T-helper 17 cell (primary cell): ENCODE data around the gene SMIM38. TPM values are rescaled to one million over a fixed set of nuclear protein-coding genes. Genes with fewer than 3 reads are reported as not detected.
"Not testable (repeated sequence)": the region's sequence is repeated elsewhere in the genome, so short reads cannot be mapped to it uniquely, and the experiment has no call there.

Source experiments
- ATAC-seq: fragments of 150-1000 bp; cut with Tn5 transposase; 2 replicates; pipeline ENCODE4 v1.10.0; 2021; ENCODE audit warnings: mild to moderate bottlenecking, moderate library complexity
- DNase-seq, 3 donors: peaks; one replicate each; pipeline versions ENCODE4 v3.0.0 to v3.0.0-alpha.2; 2020 to 2021
- H3K9me3 ChIP-seq: one replicate; pipeline ENCODE4 v1.7.0; 2013; ENCODE audit warnings: low read length, mild to moderate bottlenecking; ENCODE audit not compliant: control insufficient read depth, poor library complexity, severe bottlenecking
- H3K27ac Mint-ChIP-seq: one replicate; pipeline ENCODE4 v1.8.0; 2022; ENCODE audit warnings: mild to moderate bottlenecking, moderate library complexity, mixed read lengths
- H3K27me3 Mint-ChIP-seq: one replicate; pipeline ENCODE4 v1.8.0; 2022; ENCODE audit warnings: mixed read lengths
- H3K36me3 Mint-ChIP-seq: one replicate; pipeline ENCODE4 v1.8.0; 2022; ENCODE audit warnings: low read depth, mixed read lengths
- H3K4me1 Mint-ChIP-seq: one replicate; pipeline ENCODE4 v1.8.0; 2022; ENCODE audit warnings: mild to moderate bottlenecking, mixed read lengths
- H3K4me3 Mint-ChIP-seq: one replicate; pipeline ENCODE4 v1.8.0; 2022; ENCODE audit warnings: mild to moderate bottlenecking, moderate library complexity, mixed read lengths
- total RNA-seq, 4 donors: library from RNA in 2 of 4; stranded (reverse) in 2 of 4; gene quantifications; one replicate each; pipeline ENCODE4 v1.2.3 and lab custom pipeline; 2022 to 2026

Gene SMIM38
- total RNA-seq, 2 donors from 2014 or later, result 0.22 to 0.34 TPM

DNA sequence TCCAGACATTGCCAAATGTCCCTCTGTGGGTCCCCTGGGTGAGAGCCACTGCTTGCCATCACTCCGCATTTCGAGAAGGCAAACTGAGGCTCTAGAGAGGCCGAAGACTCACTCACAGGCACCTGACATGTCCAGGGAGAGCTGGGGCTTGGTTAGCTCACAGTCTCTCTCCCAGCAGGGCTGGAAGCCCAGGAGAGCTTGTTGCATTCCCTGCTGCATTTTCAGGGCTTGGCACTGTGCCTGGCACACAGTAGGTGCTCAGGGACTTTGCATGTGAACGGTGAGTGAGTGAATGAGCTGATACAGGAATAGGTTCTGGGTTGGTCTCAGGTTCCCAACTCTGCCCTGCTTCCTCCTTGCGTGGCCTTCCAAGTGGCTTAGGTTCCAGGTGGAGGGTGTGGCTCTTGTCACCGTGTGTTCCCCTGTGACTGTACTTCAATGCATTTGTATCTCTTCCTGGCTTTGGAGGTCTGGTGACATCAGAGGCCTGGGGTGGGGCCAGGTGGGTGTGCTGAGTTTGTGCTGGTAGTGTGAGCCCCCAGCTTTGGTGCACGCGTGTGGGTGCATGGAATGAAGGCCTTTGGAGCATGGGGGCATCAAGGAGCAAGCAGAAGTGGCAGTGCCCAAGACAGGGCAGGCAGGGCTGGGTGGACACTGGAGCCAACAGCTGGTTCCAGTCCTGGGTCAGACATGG lies 18.4 kb upstream of the SMIM38 start:
- no peak overlapping the region for H3K4me3 Mint-ChIP-seq
- H3K27me3 Mint-ChIP-seq, result no peaks in the 10 kb centered on the region
- H3K36me3 Mint-ChIP-seq, result peaks cover 2% of the 10 kb centered on the region
- H3K9me3 ChIP-seq, result no peaks in the 10 kb centered on the region
- H3K4me1 Mint-ChIP-seq, result no peaks in the 10 kb centered on the region
- ATAC-seq (no peak), DNase-seq (no peak)
- H3K27ac Mint-ChIP-seq, result no peak overlapping the region

DNA sequence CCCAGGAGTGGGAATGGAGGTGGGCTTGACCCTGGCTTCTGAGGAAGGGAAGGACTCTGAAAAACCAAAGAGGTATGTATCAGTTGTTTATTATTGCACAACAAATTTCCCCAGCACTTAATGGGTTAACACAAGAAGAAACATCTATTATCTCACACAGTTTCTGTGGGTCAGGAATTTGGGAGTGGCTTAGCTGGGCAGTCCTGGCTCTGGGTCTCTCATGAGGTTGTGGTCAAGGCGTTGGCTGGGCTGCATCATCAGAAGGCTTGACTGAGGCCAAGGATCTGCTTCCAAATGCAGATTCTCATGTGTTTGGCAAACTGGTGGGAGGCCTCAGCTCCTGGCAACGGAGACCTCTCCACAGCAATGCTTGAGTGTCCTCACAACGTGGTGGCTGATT lies 17.5 kb upstream of the SMIM38 start:
- Mint-ChIP-seq H3K27ac (no peak overlapping the region), H3K4me3 (no peak overlapping the region), H3K27me3 (no peaks in the 10 kb centered on the region), H3K4me1 (no peaks in the 10 kb centered on the region), H3K36me3 (peaks cover 2% of the 10 kb centered on the region)
- DNase-seq (no peak), ATAC-seq (no peak)
- H3K9me3 ChIP-seq, result no peaks in the 10 kb centered on the region

DNA sequence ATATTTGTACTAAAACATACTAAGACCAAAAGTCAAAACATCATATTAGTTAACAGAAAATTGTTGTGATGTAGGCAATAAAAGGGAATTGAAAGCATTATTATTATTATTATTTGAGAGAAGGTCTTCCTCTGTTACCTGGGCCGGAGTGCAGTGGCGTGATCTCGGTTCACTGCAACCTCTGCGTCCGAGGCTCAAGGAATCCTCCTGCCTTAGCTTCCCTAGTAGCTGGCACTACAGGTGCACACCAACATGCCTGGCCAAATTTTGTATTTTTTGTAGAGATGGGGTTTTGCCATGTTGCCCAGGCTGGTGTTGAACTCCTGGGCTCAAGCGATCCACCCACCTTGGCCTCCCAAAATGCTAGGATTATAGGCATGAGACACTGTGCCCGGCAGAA lies 15.6 kb upstream of the SMIM38 start:
- DNase-seq, H3K36me3 Mint-ChIP-seq, ATAC-seq, H3K9me3 ChIP-seq, H3K4me3 Mint-ChIP-seq, H3K27ac Mint-ChIP-seq, H3K27me3 Mint-ChIP-seq, H3K4me1 Mint-ChIP-seq: not testable (repeated sequence)

DNA sequence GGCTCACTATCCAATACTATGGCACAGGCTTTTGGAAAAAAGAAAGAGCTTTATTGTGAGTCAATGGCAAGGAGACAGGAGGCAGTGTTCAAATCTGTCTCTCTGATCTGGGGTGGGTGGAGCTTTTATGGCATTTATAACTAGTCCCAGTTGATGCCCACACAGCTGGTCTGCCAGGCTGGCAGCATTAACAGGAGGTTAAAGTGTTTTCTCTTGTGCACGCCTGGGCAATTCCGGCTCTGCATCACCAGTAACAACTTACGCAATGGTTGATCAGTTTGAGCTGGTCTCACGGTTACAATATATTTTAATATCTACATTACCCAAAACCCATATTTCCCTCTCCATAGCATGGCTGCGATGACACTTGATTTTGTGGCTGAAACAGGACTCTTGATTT lies 15.1 kb upstream of the SMIM38 start:
- Mint-ChIP-seq H3K4me3 (no peak overlapping the region), H3K36me3 (peaks cover 2% of the 10 kb centered on the region), H3K27me3 (no peaks in the 10 kb centered on the region), H3K4me1 (no peaks in the 10 kb centered on the region), H3K27ac (no peak overlapping the region)
- ATAC-seq (no peak), DNase-seq (no peak)
- H3K9me3 ChIP-seq, result no peaks in the 10 kb centered on the region

GRCh38 chr11:69141742-69142141 lies 14.0 kb upstream of the SMIM38 start:
- ATAC-seq (no peak), DNase-seq (no peak)
- Mint-ChIP-seq H3K4me3 (no peak overlapping the region), H3K27ac (no peak overlapping the region), H3K4me1 (no peaks in the 10 kb centered on the region), H3K36me3 (no peaks in the 10 kb centered on the region), H3K27me3 (no peaks in the 10 kb centered on the region)
- H3K9me3 ChIP-seq, result no peaks in the 10 kb centered on the region

DNA sequence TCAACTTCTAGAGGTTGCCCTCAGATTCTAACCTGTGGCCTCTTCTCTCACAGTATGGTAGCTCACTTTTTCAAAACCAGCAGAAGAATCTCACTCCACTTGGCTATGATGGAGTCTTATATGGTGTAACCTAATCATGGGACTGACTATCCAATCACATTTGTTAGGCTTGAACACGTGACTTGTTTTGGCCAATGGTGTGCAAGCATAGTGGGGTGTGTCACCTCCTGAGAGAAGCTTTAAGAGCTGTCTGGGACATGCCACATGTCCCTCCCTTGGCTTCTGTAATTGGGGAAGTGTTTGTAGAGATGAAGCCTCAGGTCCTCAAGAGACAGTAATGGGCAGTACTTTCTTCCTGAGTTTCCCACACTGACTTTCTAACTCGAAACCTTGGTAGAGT lies 12.8 kb upstream of the SMIM38 start:
- Mint-ChIP-seq H3K27ac (no peak overlapping the region), H3K36me3 (no peaks in the 10 kb centered on the region), H3K27me3 (no peaks in the 10 kb centered on the region), H3K4me1 (no peaks in the 10 kb centered on the region), H3K4me3 (no peak overlapping the region)
- H3K9me3 ChIP-seq, result no peaks in the 10 kb centered on the region
- ATAC-seq, result no peak
- DNase-seq, result no peak

GRCh38 chr11:69144316-69145049 lies 11.3 kb upstream of the SMIM38 start:
- Mint-ChIP-seq H3K4me1 (no peaks in the 10 kb centered on the region), H3K27me3 (no peaks in the 10 kb centered on the region), H3K4me3 (no peak overlapping the region), H3K36me3 (no peaks in the 10 kb centered on the region), H3K27ac (no peak overlapping the region)
- ATAC-seq (no peak), DNase-seq (no peak)
- H3K9me3 ChIP-seq, result no peaks in the 10 kb centered on the region

GRCh38 chr11:69145050-69145380 lies 10.7 kb upstream of the SMIM38 start:
- H3K27ac Mint-ChIP-seq, result no peak overlapping the region
- DNase-seq, result no peak
- no peak for ATAC-seq
- no peaks in the 10 kb centered on the region for H3K4me1 Mint-ChIP-seq
- H3K4me3 Mint-ChIP-seq, result no peak overlapping the region
- no peaks in the 10 kb centered on the region for H3K27me3 Mint-ChIP-seq
- H3K9me3 ChIP-seq, result no peaks in the 10 kb centered on the region
- H3K36me3 Mint-ChIP-seq, result no peaks in the 10 kb centered on the region

DNA sequence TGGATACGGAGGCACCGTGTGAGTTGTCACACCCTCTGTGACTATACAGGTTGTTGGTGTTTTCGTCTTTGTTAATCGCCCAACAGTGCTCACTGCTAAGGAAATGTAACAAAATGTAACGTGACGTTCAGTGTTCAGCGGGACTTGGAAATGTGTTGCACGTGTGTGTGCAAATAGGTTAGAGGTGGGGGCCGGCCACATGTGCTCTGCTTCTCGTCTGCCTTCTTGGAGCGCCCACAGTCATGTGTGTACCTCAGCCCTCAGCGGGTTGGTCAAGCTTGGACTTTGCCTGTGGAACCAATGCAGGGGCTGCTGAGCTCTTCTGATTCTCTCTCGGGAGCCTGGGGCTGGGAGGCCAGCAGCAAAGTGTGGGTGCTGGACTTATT lies 7.4 kb upstream of the SMIM38 start:
- no peak overlapping the region for H3K27ac Mint-ChIP-seq
- H3K9me3 ChIP-seq, result no peaks in the 10 kb centered on the region
- no peaks in the 10 kb centered on the region for H3K36me3 Mint-ChIP-seq
- no peak overlapping the region for H3K4me3 Mint-ChIP-seq
- no peaks in the 10 kb centered on the region for H3K27me3 Mint-ChIP-seq
- no peaks in the 10 kb centered on the region for H3K4me1 Mint-ChIP-seq
- DNase-seq (no peak), ATAC-seq (no peak)

GRCh38 chr11:69148806-69149205 lies 6.9 kb upstream of the SMIM38 start:
- no peaks in the 10 kb centered on the region for H3K27me3 Mint-ChIP-seq
- no peak overlapping the region for H3K4me3 Mint-ChIP-seq
- no peaks in the 10 kb centered on the region for H3K4me1 Mint-ChIP-seq
- ATAC-seq (no peak), DNase-seq (no peak)
- H3K36me3 Mint-ChIP-seq, result no peaks in the 10 kb centered on the region
- H3K9me3 ChIP-seq, result no peaks in the 10 kb centered on the region
- H3K27ac Mint-ChIP-seq, result no peak overlapping the region

DNA sequence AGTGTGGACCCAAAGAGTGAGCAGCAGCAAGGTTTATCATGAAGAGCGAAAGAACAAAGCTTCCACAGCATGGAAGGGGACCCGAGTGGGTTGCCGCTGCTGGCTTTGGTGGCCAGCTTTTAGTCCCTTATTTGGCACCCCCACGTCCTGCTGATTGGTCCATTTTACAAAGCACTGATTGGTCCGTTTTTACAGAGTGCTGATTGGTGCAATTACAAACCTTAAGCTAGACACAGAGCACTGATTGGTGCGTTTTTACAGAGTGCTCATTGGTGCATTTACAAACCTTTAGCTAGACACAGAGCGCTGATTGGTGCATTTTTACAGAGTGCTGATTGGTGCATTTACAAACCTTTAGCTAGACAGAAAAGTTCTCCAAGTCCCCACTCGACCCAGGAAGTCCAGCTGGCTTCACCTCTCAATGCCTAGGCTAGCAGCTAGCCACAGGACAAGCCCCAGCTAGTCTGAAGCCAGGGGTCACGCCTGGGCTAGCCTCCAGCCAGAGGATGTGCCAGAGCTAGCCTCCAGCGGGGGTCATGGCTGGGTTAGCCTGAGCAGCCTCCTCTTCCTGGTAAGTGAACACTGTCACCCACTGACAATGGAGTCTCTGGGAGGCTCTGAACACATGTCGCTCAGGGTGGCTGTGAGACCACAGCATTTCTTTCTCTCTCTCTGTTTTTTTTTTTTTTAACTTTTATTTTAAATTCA lies 6.2 kb upstream of the SMIM38 start:
- not testable (repeated sequence) for ATAC-seq, H3K4me1 Mint-ChIP-seq, H3K36me3 Mint-ChIP-seq, H3K4me3 Mint-ChIP-seq, H3K27me3 Mint-ChIP-seq, DNase-seq, H3K9me3 ChIP-seq, H3K27ac Mint-ChIP-seq

DNA sequence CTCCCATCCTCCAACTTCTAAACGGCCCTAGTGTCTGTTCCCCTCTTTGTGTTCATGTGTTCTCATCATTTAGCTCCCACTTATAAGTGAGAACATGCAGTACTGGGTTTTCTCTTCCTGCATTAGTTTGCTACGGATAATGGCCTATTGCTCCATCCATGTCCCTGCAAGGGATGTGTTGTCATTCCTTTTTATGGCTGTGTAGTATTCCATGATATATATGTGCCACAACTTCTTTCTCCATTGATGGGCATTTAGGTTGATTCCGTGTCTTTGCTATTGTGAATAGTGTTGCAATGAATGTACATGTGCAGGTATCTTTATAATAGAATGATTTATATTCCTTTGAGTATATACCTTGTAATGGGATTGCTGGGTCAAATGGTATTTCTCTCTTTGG lies 5.6 kb upstream of the SMIM38 start:
- no peak overlapping the region for H3K27ac Mint-ChIP-seq
- no peak overlapping the region for H3K4me3 Mint-ChIP-seq
- no peak for DNase-seq
- H3K9me3 ChIP-seq, result no peaks in the 10 kb centered on the region
- no peaks in the 10 kb centered on the region for H3K27me3 Mint-ChIP-seq
- H3K4me1 Mint-ChIP-seq, result no peaks in the 10 kb centered on the region
- no peaks in the 10 kb centered on the region for H3K36me3 Mint-ChIP-seq
- ATAC-seq, result no peak

DNA sequence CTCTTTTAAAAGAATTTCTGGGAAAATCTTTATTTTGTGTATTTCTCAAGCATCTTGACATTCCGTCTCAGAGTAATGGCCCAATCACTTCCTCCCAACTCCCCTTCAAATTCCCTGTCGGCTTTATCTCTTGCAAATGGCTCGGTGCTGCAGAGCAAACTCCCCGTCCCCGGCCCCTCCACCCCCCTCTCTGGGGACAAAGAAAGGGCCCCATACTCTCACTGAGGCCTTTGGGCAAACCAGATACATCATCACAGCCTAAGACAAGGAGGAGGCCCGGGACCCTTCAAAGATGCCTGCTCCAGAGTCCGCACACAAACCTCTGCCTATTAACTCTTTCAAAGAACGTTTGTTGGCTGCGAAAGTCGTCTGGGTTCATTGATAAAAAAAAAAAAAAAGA lies 3.9 kb upstream of the SMIM38 start:
- ATAC-seq (no peak), DNase-seq (no peak)
- Mint-ChIP-seq H3K36me3 (no peaks in the 10 kb centered on the region), H3K4me1 (no peaks in the 10 kb centered on the region), H3K27ac (no peak overlapping the region), H3K4me3 (no peak overlapping the region), H3K27me3 (peaks cover 11% of the 10 kb centered on the region)
- H3K9me3 ChIP-seq, result no peaks in the 10 kb centered on the region
